GM21576 (cell line): Measurements from ENCODE around the gene HOXB8.

Experiments used
- ATAC-seq: cut with Tn5 transposase; IDR thresholded peaks from one replicate; pipeline ENCODE4 v1.9.1; 2021; ENCODE audit warnings: mild to moderate bottlenecking, moderate library complexity; ENCODE audit not compliant: unreplicated experiment

The HOXB8 gene

GRCh38 chr17:48637323-48638260 lies 22.5 kb upstream of the HOXB8 start:
- no peak for ATAC-seq

- no peak for ATAC-seq
Measured at GRCh38 chr17:48636177-48637018, 21.3 kb upstream of the HOXB8 start.

GRCh38 chr17:48634493-48635208 lies 19.6 kb upstream of the HOXB8 start:
- ATAC-seq = no peak

- no peak for ATAC-seq
Measured at GRCh38 chr17:48633266-48633677, 18.2 kb upstream of the HOXB8 start.

- no peak for ATAC-seq
Measured at GRCh38 chr17:48632579-48633265, 17.6 kb upstream of the HOXB8 start.

- no peak for ATAC-seq
Measured at GRCh38 chr17:48631693-48632578, 16.8 kb upstream of the HOXB8 start.

GRCh38 chr17:48630925-48631692 lies 16.0 kb upstream of the HOXB8 start:
- no peak for ATAC-seq

- ATAC-seq = no peak
Measured at GRCh38 chr17:48630009-48630924, 15.2 kb upstream of the HOXB8 start.

GRCh38 chr17:48629411-48629759 lies 14.3 kb upstream of the HOXB8 start:
- ATAC-seq = no peak

- ATAC-seq = no peak
Measured at GRCh38 chr17:48628649-48629410, 13.7 kb upstream of the HOXB8 start.

GRCh38 chr17:48627623-48628521 lies 12.8 kb upstream of the HOXB8 start:
- no peak for ATAC-seq

- no peak for ATAC-seq
Measured at GRCh38 chr17:48627118-48627597, 12.1 kb upstream of the HOXB8 start.

GRCh38 chr17:48626245-48627117 lies 11.4 kb upstream of the HOXB8 start, which contains the start of gene HOXB9:
Gene HOXB9 (minus strand): TSS chr17:48626358. CDS start chr17:48626269, 89 bp downstream.
- ATAC-seq = no peak

GRCh38 chr17:48625495-48626244 lies 10.6 kb upstream of the HOXB8 start:
- ATAC-seq = no peak
